ENCODE data around the gene RASAL2. TPM values are rescaled to one million over a fixed set of nuclear protein-coding genes. Genes with fewer than 3 reads are reported as not detected.

The RASAL2 gene
- total RNA-seq, 1 donor from 2014 or later, result 44.2 TPM

DNA sequence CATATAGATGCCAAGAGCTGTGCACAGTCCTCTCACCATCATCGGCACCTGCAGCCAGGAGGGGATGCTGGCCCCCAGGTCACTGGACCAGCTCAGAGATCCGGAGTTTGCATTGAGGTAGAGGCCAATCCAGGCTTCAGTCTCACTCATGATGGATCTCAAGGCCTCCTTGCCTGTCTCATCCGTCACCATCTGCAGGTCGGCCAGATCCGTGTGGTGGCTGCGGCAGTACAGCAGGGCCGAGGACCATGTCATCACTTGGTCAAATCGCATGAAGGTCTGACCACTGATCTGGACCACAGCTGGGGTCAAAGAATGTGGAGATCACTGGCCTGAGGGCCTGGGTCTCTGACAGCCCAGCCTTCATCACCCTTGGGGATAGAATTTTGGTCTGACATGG lies 396.2 kb downstream of the RASAL2 start:
- DNase-seq (ENCODE audit: low read depth), result no peak
- Mint-ChIP-seq H3K9me3 (ENCODE audit: unreplicated experiment) (no peaks in the 10 kb centered on the region), H3K27ac (ENCODE audit: unreplicated experiment) (no peak overlapping the region), H3K4me1 (ENCODE audit: low read depth, unreplicated experiment) (peaks cover 3% of the 10 kb centered on the region), H3K4me3 (ENCODE audit: unreplicated experiment) (no peak overlapping the region), H3K27me3 (ENCODE audit: low read depth, unreplicated experiment) (peaks cover 21% of the 10 kb centered on the region), H3K36me3 (ENCODE audit: low read depth, unreplicated experiment) (no peaks in the 10 kb centered on the region)
- FAIRE-seq, result no peak
- Histone ChIP-seq H3K79me2 (ENCODE audit: insufficient read depth, low read length) (no peaks in the 10 kb centered on the region), H3K27ac (ENCODE audit: low read depth, low read length) (no peak overlapping the region), H4K20me1 (ENCODE audit: insufficient read depth, low read length) (no peaks in the 10 kb centered on the region), H3K9me3 (ENCODE audit: insufficient read depth, low read depth, low read length) (no peaks in the 10 kb centered on the region), H3K27me3 (ENCODE audit: insufficient read depth, low read length) (no peaks in the 10 kb centered on the region), H3K9ac (ENCODE audit: low read length) (no peak overlapping the region), H2AFZ (ENCODE audit: low read depth, low read length) (no peak overlapping the region), H3K4me3 (ENCODE audit: insufficient read depth, low read depth, low read length) (no peak overlapping the region), H3K36me3 (ENCODE audit: insufficient read depth, low read length) (no peaks in the 10 kb centered on the region), H3K4me1 (ENCODE audit: insufficient read depth, low read length) (peaks cover 2% of the 10 kb centered on the region), H3K4me2 (ENCODE audit: low read length) (no peak overlapping the region)
- no peak for TF ChIP-seq EZH2 (IDR thresholded peaks at IDR 0.05; ENCODE audit: insufficient read depth, low read length)
- TF ChIP-seq, protein P1, sequence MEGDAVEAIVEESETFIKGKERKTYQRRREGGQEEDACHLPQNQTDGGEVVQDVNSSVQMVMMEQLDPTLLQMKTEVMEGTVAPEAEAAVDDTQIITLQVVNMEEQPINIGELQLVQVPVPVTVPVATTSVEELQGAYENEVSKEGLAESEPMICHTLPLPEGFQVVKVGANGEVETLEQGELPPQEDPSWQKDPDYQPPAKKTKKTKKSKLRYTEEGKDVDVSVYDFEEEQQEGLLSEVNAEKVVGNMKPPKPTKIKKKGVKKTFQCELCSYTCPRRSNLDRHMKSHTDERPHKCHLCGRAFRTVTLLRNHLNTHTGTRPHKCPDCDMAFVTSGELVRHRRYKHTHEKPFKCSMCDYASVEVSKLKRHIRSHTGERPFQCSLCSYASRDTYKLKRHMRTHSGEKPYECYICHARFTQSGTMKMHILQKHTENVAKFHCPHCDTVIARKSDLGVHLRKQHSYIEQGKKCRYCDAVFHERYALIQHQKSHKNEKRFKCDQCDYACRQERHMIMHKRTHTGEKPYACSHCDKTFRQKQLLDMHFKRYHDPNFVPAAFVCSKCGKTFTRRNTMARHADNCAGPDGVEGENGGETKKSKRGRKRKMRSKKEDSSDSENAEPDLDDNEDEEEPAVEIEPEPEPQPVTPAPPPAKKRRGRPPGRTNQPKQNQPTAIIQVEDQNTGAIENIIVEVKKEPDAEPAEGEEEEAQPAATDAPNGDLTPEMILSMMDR (IDR thresholded peaks at IDR 0.05; ENCODE audit: insufficient read depth, low read depth, low read length), result no peak

GRCh38 chr1:178490967-178491366 lies 397.1 kb downstream of the RASAL2 start:
- Histone ChIP-seq H3K79me2 (ENCODE audit: insufficient read depth, low read length) (no peaks in the 10 kb centered on the region), H3K9ac (ENCODE audit: low read length) (no peak overlapping the region), H2AFZ (ENCODE audit: low read depth, low read length) (no peak overlapping the region), H3K27ac (ENCODE audit: low read depth, low read length) (no peak overlapping the region), H3K4me1 (ENCODE audit: insufficient read depth, low read length) (peaks cover 2% of the 10 kb centered on the region), H3K27me3 (ENCODE audit: insufficient read depth, low read length) (no peaks in the 10 kb centered on the region), H3K4me2 (ENCODE audit: low read length) (no peak overlapping the region), H3K9me3 (ENCODE audit: insufficient read depth, low read depth, low read length) (no peaks in the 10 kb centered on the region), H4K20me1 (ENCODE audit: insufficient read depth, low read length) (no peaks in the 10 kb centered on the region), H3K4me3 (ENCODE audit: insufficient read depth, low read depth, low read length) (no peak overlapping the region), H3K36me3 (ENCODE audit: insufficient read depth, low read length) (no peaks in the 10 kb centered on the region)
- Mint-ChIP-seq H3K4me1 (ENCODE audit: low read depth, unreplicated experiment) (peaks cover 3% of the 10 kb centered on the region), H3K4me3 (ENCODE audit: unreplicated experiment) (no peak overlapping the region), H3K27me3 (ENCODE audit: low read depth, unreplicated experiment) (peaks cover 22% of the 10 kb centered on the region), H3K27ac (ENCODE audit: unreplicated experiment) (no peak overlapping the region), H3K9me3 (ENCODE audit: unreplicated experiment) (no peaks in the 10 kb centered on the region), H3K36me3 (ENCODE audit: low read depth, unreplicated experiment) (no peaks in the 10 kb centered on the region)
- TF ChIP-seq EZH2 (IDR thresholded peaks at IDR 0.05; ENCODE audit: insufficient read depth, low read length), result no peak
- TF ChIP-seq, protein P1 (IDR thresholded peaks at IDR 0.05; ENCODE audit: insufficient read depth, low read depth, low read length), result no peak
- FAIRE-seq (no peak), DNase-seq (ENCODE audit: low read depth) (no peak)

DNA sequence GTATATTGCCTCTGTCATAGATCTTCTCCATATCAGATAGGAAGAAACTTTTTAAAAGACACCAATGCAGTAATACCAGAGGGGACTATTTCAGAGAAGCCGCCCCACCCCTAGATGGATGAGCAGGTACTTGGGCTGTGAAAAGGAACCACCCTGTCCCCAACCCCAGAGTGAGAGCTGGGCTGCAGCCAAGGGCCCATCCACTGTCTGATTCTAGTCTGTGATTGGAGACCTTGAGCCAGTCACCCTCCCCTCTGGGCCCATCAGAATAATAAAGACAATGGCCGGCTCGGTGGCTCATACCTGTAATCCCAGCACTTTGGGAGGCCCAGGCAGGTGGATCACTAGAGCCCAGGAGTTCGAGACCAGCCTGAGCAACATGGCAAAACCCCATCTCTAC lies 397.8 kb downstream of the RASAL2 start:
- no peak overlapping the region for H3K9ac ChIP-seq (ENCODE audit: low read length)
- H3K4me3 ChIP-seq (ENCODE audit: insufficient read depth, low read depth, low read length), result no peak overlapping the region
- H3K36me3 ChIP-seq (ENCODE audit: insufficient read depth, low read length), result no peaks in the 10 kb centered on the region
- no peaks in the 10 kb centered on the region for H3K4me1 ChIP-seq (ENCODE audit: insufficient read depth, low read length)
- no peaks in the 10 kb centered on the region for H3K27me3 ChIP-seq (ENCODE audit: insufficient read depth, low read length)
- H2AFZ ChIP-seq (ENCODE audit: low read depth, low read length), result no peak overlapping the region
- no peaks in the 10 kb centered on the region for H3K79me2 ChIP-seq (ENCODE audit: insufficient read depth, low read length)
- no peak for FAIRE-seq
- no peak overlapping the region for H3K4me3 Mint-ChIP-seq (ENCODE audit: unreplicated experiment)
- H3K36me3 Mint-ChIP-seq (ENCODE audit: low read depth, unreplicated experiment), result no peaks in the 10 kb centered on the region
- DNase-seq (ENCODE audit: low read depth), result no peak
- no peak overlapping the region for H3K4me2 ChIP-seq (ENCODE audit: low read length)
- H3K4me1 Mint-ChIP-seq (ENCODE audit: low read depth, unreplicated experiment), result peaks cover 3% of the 10 kb centered on the region
- TF ChIP-seq, protein P1 (IDR thresholded peaks at IDR 0.05; ENCODE audit: insufficient read depth, low read depth, low read length), result no peak
- TF ChIP-seq EZH2 (IDR thresholded peaks at IDR 0.05; ENCODE audit: insufficient read depth, low read length), result no peak
- no peak overlapping the region for H3K27ac Mint-ChIP-seq (ENCODE audit: unreplicated experiment)
- no peaks in the 10 kb centered on the region for H3K9me3 Mint-ChIP-seq (ENCODE audit: unreplicated experiment)
- no peaks in the 10 kb centered on the region for H3K9me3 ChIP-seq (ENCODE audit: insufficient read depth, low read depth, low read length)
- H4K20me1 ChIP-seq (ENCODE audit: insufficient read depth, low read length), result no peaks in the 10 kb centered on the region
- H3K27me3 Mint-ChIP-seq (ENCODE audit: low read depth, unreplicated experiment), result peaks cover 25% of the 10 kb centered on the region
- no peak overlapping the region for H3K27ac ChIP-seq (ENCODE audit: low read depth, low read length)
